ENCODE measurements around the gene SND1.

Gene SND1

GRCh38 chr7:127932076-127932475 is 280.1 kb downstream of the SND1 start:
- DNase-seq (ENCODE audit: low spot score in 2 of 2) (no peak), ATAC-seq (no peak)
- H3K4me3 Mint-ChIP-seq, result no peak overlapping the region
- peaks cover 18% of the 10 kb centered on the region for H3K4me1 Mint-ChIP-seq
- H3K36me3 Mint-ChIP-seq, result peaks cover 62% of the 10 kb centered on the region
- no peak overlapping the region for H3K27ac Mint-ChIP-seq
- H3K9me3 Mint-ChIP-seq, result no peaks in the 10 kb centered on the region

DNA sequence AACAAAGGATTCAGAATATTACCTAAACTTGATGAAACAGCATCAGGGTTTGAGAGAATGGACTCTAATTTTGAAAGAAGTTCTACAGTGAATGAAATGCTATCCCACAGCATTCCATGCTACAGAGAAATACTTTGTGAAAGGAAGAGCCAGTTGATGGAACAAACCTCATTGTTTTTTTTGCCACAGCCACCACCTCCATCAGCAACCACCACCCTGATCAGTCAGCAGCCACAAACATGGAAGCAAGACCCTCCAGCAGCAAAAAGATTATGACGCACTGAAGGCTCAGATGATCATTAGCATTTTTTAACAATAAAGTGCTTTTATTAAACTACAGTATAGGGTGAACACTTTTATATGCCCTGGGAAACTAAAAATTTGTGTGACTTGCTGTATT is 280.5 kb downstream of the SND1 start:
- Mint-ChIP-seq H3K36me3 (peaks cover 65% of the 10 kb centered on the region), H3K9me3 (no peaks in the 10 kb centered on the region), H3K4me1 (peaks cover 17% of the 10 kb centered on the region), H3K4me3 (no peak overlapping the region), H3K27ac (no peak overlapping the region)
- DNase-seq (ENCODE audit: low spot score in 2 of 2) (no peak), ATAC-seq (no peak)

GRCh38 chr7:127933146-127933545 is 281.2 kb downstream of the SND1 start:
- Mint-ChIP-seq H3K27ac (no peak overlapping the region), H3K9me3 (no peaks in the 10 kb centered on the region), H3K4me1 (peaks cover 17% of the 10 kb centered on the region), H3K36me3 (peaks cover 67% of the 10 kb centered on the region), H3K4me3 (no peak overlapping the region)
- DNase-seq (ENCODE audit: low spot score in 2 of 2) (no peak), ATAC-seq (no peak)

- DNase-seq (ENCODE audit: low spot score in 2 of 2) (no peak), ATAC-seq (no peak)
- Mint-ChIP-seq H3K4me3 (no peak overlapping the region), H3K27ac (no peak overlapping the region), H3K36me3 (peaks cover 66% of the 10 kb centered on the region), H3K4me1 (peaks cover 17% of the 10 kb centered on the region), H3K9me3 (no peaks in the 10 kb centered on the region)
These were observed 282.7 kb downstream of the SND1 start for GRCh38 chr7:127934711-127935110.

- ATAC-seq (no peak), DNase-seq (ENCODE audit: low spot score in 2 of 2) (no peak)
- no peaks in the 10 kb centered on the region for H3K9me3 Mint-ChIP-seq
- H3K4me1 Mint-ChIP-seq, result peaks cover 17% of the 10 kb centered on the region
- peak overlapping the region; percentile 50 for H3K27ac Mint-ChIP-seq
- H3K36me3 Mint-ChIP-seq, result peaks cover 57% of the 10 kb centered on the region
- H3K4me3 Mint-ChIP-seq, result no peak overlapping the region
These were observed 283.9 kb downstream of the SND1 start for GRCh38 chr7:127935847-127936376.

GRCh38 chr7:127937066-127937680 is 285.2 kb downstream of the SND1 start:
- Mint-ChIP-seq H3K36me3 (peaks cover 48% of the 10 kb centered on the region), H3K9me3 (no peaks in the 10 kb centered on the region), H3K27ac (no peak overlapping the region), H3K4me3 (no peak overlapping the region), H3K4me1 (peaks cover 17% of the 10 kb centered on the region)
- DNase-seq (ENCODE audit: low spot score in 2 of 2) (no peak), ATAC-seq (no peak)

DNA sequence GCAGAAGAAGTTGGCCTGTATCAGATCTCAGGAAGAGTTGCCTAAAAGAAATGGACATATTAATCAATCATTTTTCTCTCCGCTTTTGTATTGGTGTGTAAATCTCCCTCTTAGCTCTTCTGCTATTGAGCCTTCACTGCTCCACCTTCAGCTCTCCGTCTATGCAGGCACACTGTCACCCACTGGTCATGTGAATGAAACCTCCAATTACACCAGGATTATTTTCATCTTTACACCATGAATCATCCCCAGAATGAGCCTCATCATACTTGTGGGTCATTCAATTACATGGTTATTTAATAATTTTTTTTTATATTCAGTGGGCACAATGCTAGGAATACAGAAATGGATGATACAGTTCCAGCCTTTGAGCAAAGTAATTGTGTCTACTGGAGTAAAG is 286.6 kb downstream of the SND1 start:
- peaks cover 16% of the 10 kb centered on the region for H3K4me1 Mint-ChIP-seq
- no peak overlapping the region for H3K27ac Mint-ChIP-seq
- no peak for ATAC-seq
- no peak overlapping the region for H3K4me3 Mint-ChIP-seq
- H3K9me3 Mint-ChIP-seq, result no peaks in the 10 kb centered on the region
- peaks cover 34% of the 10 kb centered on the region for H3K36me3 Mint-ChIP-seq
- no peak for DNase-seq (ENCODE audit: low spot score in 2 of 2)

- no peak overlapping the region for H3K27ac Mint-ChIP-seq
- no peak for DNase-seq (ENCODE audit: low spot score in 2 of 2)
- H3K36me3 Mint-ChIP-seq, result peaks cover 26% of the 10 kb centered on the region
- peaks cover 5% of the 10 kb centered on the region for H3K4me1 Mint-ChIP-seq
- no peaks in the 10 kb centered on the region for H3K9me3 Mint-ChIP-seq
- no peak overlapping the region for H3K4me3 Mint-ChIP-seq
- no peak for ATAC-seq
These were observed 288.6 kb downstream of the SND1 start for GRCh38 chr7:127940381-127941160.

DNA sequence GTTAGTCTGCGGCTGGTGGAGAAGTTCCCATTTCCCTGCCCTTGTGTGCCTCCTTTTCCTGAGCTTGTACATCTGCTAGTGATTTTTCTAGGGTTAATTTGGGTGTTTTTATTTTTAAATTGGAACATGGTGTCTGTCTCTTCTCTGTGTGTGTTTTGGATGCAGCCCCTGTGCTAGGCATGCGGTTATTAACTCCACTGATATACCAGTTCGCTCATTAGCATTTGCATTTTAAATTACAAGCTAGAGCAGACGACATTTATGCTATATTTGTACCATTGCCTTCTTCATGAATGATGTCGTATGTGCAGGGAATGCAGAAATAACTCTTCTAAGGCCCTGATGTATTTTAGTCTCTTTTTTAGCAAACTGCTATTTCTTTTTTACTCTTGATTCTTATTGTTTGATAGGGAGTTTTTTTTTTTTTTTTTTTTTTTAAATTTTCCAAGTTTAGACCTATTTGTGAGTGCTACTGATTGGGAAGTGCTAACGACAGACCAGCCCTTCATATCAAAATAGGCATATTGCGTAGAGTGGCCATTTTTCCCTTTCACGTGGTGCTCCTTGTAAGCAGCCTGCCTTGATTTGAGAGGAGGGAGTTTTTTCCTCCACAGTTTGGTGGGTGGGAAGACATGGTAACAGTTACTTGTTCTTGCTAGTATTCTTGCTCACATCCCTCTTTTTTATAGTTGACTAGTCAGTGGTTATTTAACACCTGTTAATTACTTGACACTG is 289.6 kb downstream of the SND1 start:
- H3K4me1 Mint-ChIP-seq, result no peaks in the 10 kb centered on the region
- no peak for ATAC-seq
- no peak overlapping the region for H3K4me3 Mint-ChIP-seq
- no peak for DNase-seq (ENCODE audit: low spot score in 2 of 2)
- no peak overlapping the region for H3K27ac Mint-ChIP-seq
- H3K9me3 Mint-ChIP-seq, result no peaks in the 10 kb centered on the region
- H3K36me3 Mint-ChIP-seq, result peaks cover 26% of the 10 kb centered on the region

DNA sequence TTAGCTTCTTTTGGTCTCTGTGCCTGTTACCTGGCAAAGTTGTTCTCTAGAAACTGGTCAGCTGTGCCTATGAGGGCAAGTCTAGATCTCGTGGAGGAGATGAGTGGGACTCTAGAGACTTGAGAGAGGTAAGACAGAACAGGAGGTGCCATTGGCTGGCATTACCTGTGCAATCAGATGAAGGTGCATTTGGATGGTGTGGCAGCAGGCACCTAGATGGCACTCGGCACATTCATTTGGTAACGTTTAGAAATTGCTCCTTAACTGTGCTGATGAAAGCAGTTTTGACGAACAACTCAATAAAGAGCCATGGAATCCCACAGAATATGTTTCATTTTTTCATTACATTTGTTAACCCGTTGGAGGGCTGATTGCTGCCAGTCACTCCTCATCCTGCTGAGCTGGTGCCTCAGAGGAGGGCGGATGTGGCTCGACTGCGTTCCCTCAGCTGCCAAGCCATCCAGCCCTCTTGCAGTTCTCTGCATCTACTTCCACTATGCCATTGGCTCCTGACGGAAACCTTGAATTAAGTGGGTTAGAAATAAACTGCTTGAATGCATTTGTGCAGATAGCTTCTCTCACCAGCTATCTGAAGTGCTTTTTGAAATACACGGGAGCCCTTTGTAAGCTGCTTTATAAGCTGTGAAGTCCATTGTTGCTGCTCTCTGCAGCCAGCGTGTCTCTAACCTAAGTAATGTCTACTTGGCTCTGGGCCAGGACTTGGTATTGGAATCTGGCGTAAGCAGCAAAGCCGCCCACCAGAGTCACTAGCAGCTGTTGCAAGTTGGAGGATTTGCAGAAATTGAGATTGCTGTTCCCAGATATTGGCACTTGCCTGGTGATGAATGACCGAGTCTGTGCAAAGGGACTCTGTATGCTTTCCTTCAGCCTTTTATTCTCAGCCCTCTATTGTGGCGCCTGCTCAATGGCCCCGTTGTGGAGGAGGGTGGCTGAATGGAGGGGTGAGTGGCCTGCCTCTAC is 291.8 kb downstream of the SND1 start:
- Mint-ChIP-seq H3K4me3 (no peak overlapping the region), H3K4me1 (no peaks in the 10 kb centered on the region), H3K27ac (no peak overlapping the region), H3K36me3 (peaks cover 17% of the 10 kb centered on the region), H3K9me3 (no peaks in the 10 kb centered on the region)
- ATAC-seq (no peak), DNase-seq (ENCODE audit: low spot score in 2 of 2) (no peak)

DNA sequence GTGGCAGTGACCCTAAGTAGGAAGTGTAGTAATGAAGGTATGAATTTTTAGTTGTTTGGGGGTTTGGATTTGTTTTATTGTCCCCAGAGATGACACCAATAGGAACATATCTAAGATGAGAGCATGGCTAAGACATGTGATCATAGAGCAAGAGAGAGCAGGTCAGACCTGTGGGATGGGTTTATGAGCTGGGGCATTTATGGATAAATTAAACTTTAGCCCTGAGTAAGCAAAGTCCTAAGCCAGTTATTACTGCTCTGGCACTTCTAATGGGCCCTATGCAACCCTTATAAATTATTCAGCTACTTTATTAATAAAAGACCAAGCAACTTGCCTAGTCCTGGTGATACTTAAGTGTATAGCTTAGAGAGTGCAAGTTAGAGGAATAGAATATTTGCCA is 294.1 kb downstream of the SND1 start:
- H3K36me3 Mint-ChIP-seq, result peaks cover 5% of the 10 kb centered on the region
- no peaks in the 10 kb centered on the region for H3K9me3 Mint-ChIP-seq
- no peaks in the 10 kb centered on the region for H3K4me1 Mint-ChIP-seq
- no peak overlapping the region for H3K4me3 Mint-ChIP-seq
- no peak overlapping the region for H3K27ac Mint-ChIP-seq
- DNase-seq (ENCODE audit: low spot score in 2 of 2) (no peak), ATAC-seq (no peak)

DNA sequence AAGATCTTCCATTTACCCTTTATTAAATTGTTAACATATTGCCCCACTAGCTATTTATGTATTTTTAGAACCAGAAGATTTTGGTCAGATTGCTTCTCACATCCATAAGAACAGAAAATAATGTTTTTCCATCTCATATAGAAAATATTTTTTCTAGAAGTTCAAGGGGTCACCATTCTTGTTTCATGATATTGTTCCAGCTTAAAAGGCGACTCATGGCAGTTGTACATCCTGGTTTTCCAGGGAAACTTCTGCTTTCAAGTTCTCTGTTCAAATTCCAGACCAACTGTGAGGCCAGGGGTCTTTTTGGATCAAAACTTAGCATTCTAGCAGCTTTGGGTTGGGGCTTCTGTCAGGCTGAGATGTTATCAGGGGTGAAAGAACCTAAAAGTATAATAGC is 294.9 kb downstream of the SND1 start:
- H3K4me1 Mint-ChIP-seq, result no peaks in the 10 kb centered on the region
- DNase-seq (ENCODE audit: low spot score in 2 of 2), result no peak

GRCh38 chr7:127948312-127948711 is 296.3 kb downstream of the SND1 start:
- Mint-ChIP-seq H3K4me1 (no peaks in the 10 kb centered on the region), H3K27ac (no peak overlapping the region), H3K36me3 (peaks cover 5% of the 10 kb centered on the region), H3K9me3 (no peaks in the 10 kb centered on the region), H3K4me3 (no peak overlapping the region)
- DNase-seq (ENCODE audit: low spot score in 2 of 2) (no peak), ATAC-seq (no peak)

More for the DNA sequence above, 294.9 kb downstream of the SND1 start:
- peaks cover 5% of the 10 kb centered on the region for H3K36me3 Mint-ChIP-seq
- no peak for ATAC-seq
- H3K9me3 Mint-ChIP-seq, result no peaks in the 10 kb centered on the region
- no peak overlapping the region for H3K27ac Mint-ChIP-seq
- H3K4me3 Mint-ChIP-seq, result no peak overlapping the region

- Mint-ChIP-seq H3K27ac (no peak overlapping the region), H3K4me1 (no peaks in the 10 kb centered on the region), H3K9me3 (no peaks in the 10 kb centered on the region), H3K4me3 (no peak overlapping the region), H3K36me3 (peaks cover 5% of the 10 kb centered on the region)
- no peak for DNase-seq (ENCODE audit: low spot score in 2 of 2)
- no peak for ATAC-seq
These were observed 296.9 kb downstream of the SND1 start for GRCh38 chr7:127948930-127949329.
